C4-2B (cell line): ENCODE results near the gene RAB43.

Source experiments
- H3K27ac ChIP-seq: fragments of 450-650 bp; 2 replicates; pipeline ENCODE4 v1.5.1; 2017
- CTCF ChIP-seq: fragments of 450-650 bp; conservative IDR thresholded peaks from 2 replicates; pipeline ENCODE4 v1.5.1; 2017; ENCODE audit warnings: mild to moderate bottlenecking
- ZFX ChIP-seq: fragments of 450-650 bp; IDR thresholded peaks from 2 replicates; pipeline ENCODE4 v1.6.1; 2017

RAB43 gene

GRCh38 chr3:129040579-129041300 lies 80.9 kb downstream of the RAB43 start:
- TF ChIP-seq CTCF (no peak), ZFX (no peak)

DNA sequence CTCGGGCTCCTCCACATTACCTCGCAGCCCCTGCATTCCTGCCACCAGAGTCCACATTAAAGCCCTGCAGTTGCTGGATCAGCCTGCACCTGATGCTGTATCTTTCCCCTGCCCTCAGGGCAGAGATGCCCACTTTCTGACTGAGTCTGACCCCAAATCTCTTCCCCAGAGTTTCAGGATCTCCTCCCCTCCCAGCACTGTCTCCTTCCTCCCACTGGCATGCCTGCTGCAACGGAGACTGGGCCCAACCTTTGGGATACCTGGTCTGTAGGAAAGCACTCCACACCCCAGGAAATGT lies 81.6 kb downstream of the RAB43 start:
- TF ChIP-seq ZFX (no peak), CTCF (no peak)
- no peak overlapping the region for H3K27ac ChIP-seq

More at GRCh38 chr3:129040579-129041300, 80.9 kb downstream of the RAB43 start:
- no peak overlapping the region for H3K27ac ChIP-seq

GRCh38 chr3:129039271-129040038 lies 82.1 kb downstream of the RAB43 start:
- H3K27ac ChIP-seq, result no peak overlapping the region
- no peak for TF ChIP-seq CTCF
- TF ChIP-seq ZFX, result no peak

- TF ChIP-seq ZFX (no peak), CTCF (no peak)
- H3K27ac ChIP-seq, result no peak overlapping the region
Observed at GRCh38 chr3:129038121-129038855, 83.3 kb downstream of the RAB43 start.
